OCI-LY1 (cell line): Measurements from ENCODE around the gene CFAP46.

Experiments used
- CTCF ChIP-seq: fragments of 200-600 bp; sonication (generic), shearing (Covaris generic); IDR thresholded peaks from 2 replicates; pipeline ENCODE4 v1.5.1; 2017; ENCODE audit warnings: mild to moderate bottlenecking, antibody characterized with exemption, low read length, moderate library complexity, mixed read lengths
- EZH2 ChIP-seq: fragments of 200-600 bp; sonication (generic), shearing (Covaris generic); IDR thresholded peaks from 2 replicates; pipeline ENCODE4 v1.8.0; 2017; ENCODE audit warnings: borderline replicate concordance, mixed run types, mild to moderate bottlenecking, antibody characterized with exemption, low read length, moderate library complexity, mixed read lengths

DNA sequence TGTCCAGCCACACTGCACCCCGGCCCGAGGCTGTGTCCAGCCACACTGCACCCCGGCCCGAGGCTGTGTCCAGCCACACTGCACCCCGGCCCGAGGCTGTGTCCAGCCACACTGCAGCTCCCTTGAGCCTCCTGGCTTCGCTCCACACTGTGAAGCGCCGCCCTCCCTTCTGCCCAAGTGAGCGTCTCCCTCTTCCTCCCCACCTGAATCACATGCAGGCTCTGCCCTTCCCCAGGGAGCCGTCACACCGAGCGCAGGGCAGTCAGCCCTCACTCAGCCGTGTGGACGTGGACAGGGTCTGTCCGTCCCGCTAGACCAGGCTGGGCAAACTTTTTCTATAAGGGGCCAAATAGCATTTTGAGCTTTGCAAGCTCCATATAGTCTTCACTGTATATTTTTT is 27.6 kb downstream of the CFAP46 start:
- TF ChIP-seq CTCF (no peak), EZH2 (no peak)
